Bone marrow (tissue), 2 donors: ENCODE measurements around the gene MCOLN1.

Source experiments
- DNase-seq, 2 donors: peaks; one replicate each; lab custom pipeline; 2025; lab: John Stamatoyannopoulos, UW

Gene MCOLN1

DNA sequence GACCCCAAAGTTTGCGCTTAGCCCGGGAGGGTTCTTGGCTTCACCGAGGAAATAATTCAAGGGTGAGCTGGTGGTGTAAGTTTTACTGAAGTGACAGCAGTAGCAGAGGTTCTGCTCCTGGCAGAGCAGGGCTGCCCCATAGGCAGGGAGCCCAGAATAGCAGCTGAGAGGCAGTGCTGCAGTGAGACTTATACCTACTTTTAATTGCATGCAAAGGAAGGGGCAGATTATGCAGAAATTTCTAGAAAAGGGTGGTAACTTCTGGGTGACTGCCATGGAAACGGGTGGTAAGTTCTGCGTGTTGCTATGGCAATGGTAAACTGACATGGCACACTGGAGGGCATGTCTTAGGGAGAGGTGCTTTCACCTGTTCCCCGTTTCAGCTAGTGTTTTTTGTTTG is 55.7 kb downstream of the MCOLN1 start:
- DNase-seq, result no peak

DNA sequence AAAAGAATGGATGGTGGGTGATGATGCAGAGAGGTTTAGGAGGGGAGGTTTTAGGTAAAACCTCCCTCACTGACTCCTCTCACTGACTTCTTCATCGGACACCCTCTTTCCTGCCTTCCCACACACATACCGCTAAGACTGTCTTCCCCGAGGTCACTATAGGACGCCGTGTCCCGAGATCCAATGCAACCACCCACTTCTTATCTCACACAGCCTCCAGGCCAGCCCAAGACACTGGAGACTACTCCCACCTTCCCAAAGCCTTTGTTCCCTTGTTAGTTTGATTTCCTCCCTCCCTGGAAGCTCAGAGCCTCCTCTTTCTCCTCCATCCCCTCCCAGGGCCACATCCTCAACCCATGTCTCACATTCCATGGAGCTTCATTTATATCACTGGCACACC is 56.8 kb downstream of the MCOLN1 start:
- no peak for DNase-seq

DNA sequence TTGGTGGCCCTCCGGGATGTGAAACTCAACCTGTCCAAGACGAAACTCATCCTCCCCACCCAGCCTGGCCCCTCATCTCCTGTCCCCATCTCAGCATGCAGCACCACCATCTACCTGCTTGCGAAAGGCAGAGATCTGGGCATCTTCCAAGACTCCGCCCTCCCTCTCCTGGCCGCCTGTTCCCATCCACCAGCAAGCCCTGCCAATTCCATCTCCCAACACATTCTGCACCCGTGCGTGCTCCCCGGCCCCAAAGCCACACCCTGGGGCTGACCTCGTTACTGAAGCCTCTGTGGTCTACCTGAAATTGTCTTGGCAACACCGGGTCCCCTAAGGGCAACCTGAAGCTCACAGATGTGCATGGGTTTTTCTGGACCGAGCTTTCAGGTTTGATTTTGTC is 60.0 kb downstream of the MCOLN1 start:
- DNase-seq, result no peak
